ENCODE data around the gene CYB561D2. TPM values are rescaled to one million over a fixed set of nuclear protein-coding genes. Genes with fewer than 3 reads are reported as not detected.
A peak's percentile ranks its signal among the peaks of the same experiment; 100 is the strongest.

Gene CYB561D2
- total and polyA plus RNA-seq, 7 donors: 6.8 to 46.0 (median 10.8) TPM

GRCh38 chr3:50341996-50342650 lies 8.5 kb upstream of the CYB561D2 start:
- DNase-seq: no peak
- H3K27ac ChIP-seq: no peak overlapping the region
- H3K27me3 ChIP-seq: no peaks in the 10 kb centered on the region
- H3K4me1 ChIP-seq: peaks cover 0 to 55% (median 51%) of the 10 kb centered on the region in 4 donors
- no peak overlapping the region for H3K4me3 ChIP-seq
- intact Hi-C loops (cut with DNase I): no loop called here
- no peaks in the 10 kb centered on the region for H3K36me3 ChIP-seq
- H3K9me3 ChIP-seq: no peaks in the 10 kb centered on the region
- TF ChIP-seq POLR2AphosphoS5 (IDR thresholded peaks at IDR 0.05) (no peak), EP300 (IDR thresholded peaks at IDR 0.05) (no peak), CTCF (IDR thresholded peaks at IDR 0.05) (no peak), POLR2A (IDR thresholded peaks at IDR 0.05) (no peak)
- 92 to 94% methylated on average over 13 of the region's 13 CpGs for WGBS, 2 donors

GRCh38 chr3:50342813-50343633 lies 7.6 kb upstream of the CYB561D2 start:
- Histone ChIP-seq H3K27ac (no peak overlapping the region), H3K4me3 (no peak overlapping the region), H3K27me3 (no peaks in the 10 kb centered on the region), H3K36me3 (peaks cover 0 to 7% (median 1%) of the 10 kb centered on the region in 4 donors), H3K4me1 (peaks cover 0 to 49% (median 46%) of the 10 kb centered on the region in 4 donors), H3K9me3 (no peaks in the 10 kb centered on the region)
- TF ChIP-seq CTCF (IDR thresholded peaks at IDR 0.05): no peak
- TF ChIP-seq POLR2AphosphoS5 (IDR thresholded peaks at IDR 0.05): no peak
- no peak for TF ChIP-seq EP300 (IDR thresholded peaks at IDR 0.05)
- no peak for TF ChIP-seq POLR2A (IDR thresholded peaks at IDR 0.05)
- 88 to 89% methylated on average over 13 of the region's 13 CpGs for WGBS, 2 donors
- intact Hi-C loops (cut with DNase I): no loop called here
- DNase-seq: no peak

GRCh38 chr3:50345008-50345407 lies 5.7 kb upstream of the CYB561D2 start:
- peak overlapping the region in 2 of 4 donors; percentile 41 to 43 for H3K4me3 ChIP-seq
- DNase-seq: no peak
- H3K4me1 ChIP-seq: peaks cover 0 to 42% (median 41%) of the 10 kb centered on the region in 4 donors
- 77 to 86% methylated on average over 8 of the region's 8 CpGs for WGBS, 2 donors
- H3K27ac ChIP-seq: peak overlapping the region in 1 of 4 donors; percentile 12
- no peaks in the 10 kb centered on the region for H3K9me3 ChIP-seq
- peaks cover 0 to 14% (median 9%) of the 10 kb centered on the region in 4 donors for H3K36me3 ChIP-seq
- H3K27me3 ChIP-seq: no peaks in the 10 kb centered on the region
- TF ChIP-seq POLR2AphosphoS5 (IDR thresholded peaks at IDR 0.05) (no peak), EP300 (IDR thresholded peaks at IDR 0.05) (no peak), CTCF (IDR thresholded peaks at IDR 0.05) (no peak), POLR2A (IDR thresholded peaks at IDR 0.05) (no peak)
- intact Hi-C loops (cut with DNase I): loop anchor here (5.0 kb wide), 1 partner anchor 267 kb away; the partner anchor contains the start of gene CISH

GRCh38 chr3:50345586-50346234 lies 5.0 kb upstream of the CYB561D2 start, which contains the start of gene ZMYND10:
ZMYND10 (minus strand) TSS chr3:50345732; CDS start chr3:50345579, 153 bp downstream.
- Histone ChIP-seq H3K4me1 (peaks cover 0 to 41% (median 36%) of the 10 kb centered on the region in 4 donors), H3K27ac (peak within 1 kb of the TSS in 1 of 4 donors; percentile 12), H3K36me3 (peaks cover 0 to 14% (median 9%) of the 10 kb centered on the region in 4 donors), H3K27me3 (no peaks in the 10 kb centered on the region), H3K4me3 (peak within 1 kb of the TSS in 3 of 4 donors; percentile 28 to 43 (median 41)), H3K9me3 (no peaks in the 10 kb centered on the region)
- DNase-seq: peak; percentile 82
- 7 to 11% methylated on average over 45 of the region's 45 CpGs for WGBS, 2 donors
- TF ChIP-seq EP300 (IDR thresholded peaks at IDR 0.05): no peak
- intact Hi-C loops (cut with DNase I): loop anchor here (5.0 kb wide), 1 partner anchor 267 kb away; the partner anchor contains the start of gene CISH
